Upper lobe of left lung (tissue), 4 donors: ENCODE measurements around the gene HHIP.

Source experiments
- EP300 ChIP-seq, 4 donors: sonication (generic); formaldehyde crosslinking; IDR thresholded peaks; one replicate each; pipeline ENCODE4 v1.5.1; 2017; ENCODE audit warnings: antibody characterized with exemption in 4 of 4, control low read depth in 2 of 4
- POLR2A ChIP-seq, 4 donors: fragments of 450-650 bp; IDR thresholded peaks; one replicate each; pipeline ENCODE4 v1.5.1; 2016 to 2017; ENCODE audit warnings: antibody characterized with exemption in 4 of 4, mild to moderate bottlenecking in 2 of 4
- POLR2AphosphoS5 ChIP-seq, 2 donors: sonication (generic); formaldehyde crosslinking; IDR thresholded peaks; one replicate each; pipeline ENCODE4 v1.5.1; 2017; ENCODE audit warnings: antibody characterized with exemption in 2 of 2
- TF ChIP-seq, protein P1 (sequence below), 6 experiments: fragments of 450-650 bp in 4 of 6; fragments of 200-600 bp in 2 of 6; sonication (generic) in 2 of 6; IDR thresholded peaks; one replicate each; pipeline ENCODE4 v1.5.1; 2016 to 2019; ENCODE audit warnings: antibody characterized with exemption in 6 of 6

DNA sequence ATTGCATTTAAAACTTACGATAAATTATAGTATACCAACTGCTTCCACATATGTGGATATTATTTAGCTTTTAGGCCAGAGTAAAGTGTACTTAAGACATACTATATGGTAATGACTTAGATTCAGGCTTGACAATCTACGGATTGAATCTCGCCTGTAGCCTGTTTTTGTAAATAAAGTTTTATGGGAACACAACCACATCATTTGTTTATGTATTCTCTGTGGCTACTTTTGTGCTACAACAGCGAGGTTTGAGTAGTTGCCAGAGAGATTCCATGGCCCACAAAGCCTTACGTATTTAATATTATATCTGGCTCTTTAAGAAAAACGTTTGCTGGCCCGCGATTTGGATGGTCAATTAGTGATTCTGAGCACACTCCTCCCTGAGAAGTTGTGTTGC lies 37.6 kb downstream of the HHIP start:
- TF ChIP-seq, protein P1, sequence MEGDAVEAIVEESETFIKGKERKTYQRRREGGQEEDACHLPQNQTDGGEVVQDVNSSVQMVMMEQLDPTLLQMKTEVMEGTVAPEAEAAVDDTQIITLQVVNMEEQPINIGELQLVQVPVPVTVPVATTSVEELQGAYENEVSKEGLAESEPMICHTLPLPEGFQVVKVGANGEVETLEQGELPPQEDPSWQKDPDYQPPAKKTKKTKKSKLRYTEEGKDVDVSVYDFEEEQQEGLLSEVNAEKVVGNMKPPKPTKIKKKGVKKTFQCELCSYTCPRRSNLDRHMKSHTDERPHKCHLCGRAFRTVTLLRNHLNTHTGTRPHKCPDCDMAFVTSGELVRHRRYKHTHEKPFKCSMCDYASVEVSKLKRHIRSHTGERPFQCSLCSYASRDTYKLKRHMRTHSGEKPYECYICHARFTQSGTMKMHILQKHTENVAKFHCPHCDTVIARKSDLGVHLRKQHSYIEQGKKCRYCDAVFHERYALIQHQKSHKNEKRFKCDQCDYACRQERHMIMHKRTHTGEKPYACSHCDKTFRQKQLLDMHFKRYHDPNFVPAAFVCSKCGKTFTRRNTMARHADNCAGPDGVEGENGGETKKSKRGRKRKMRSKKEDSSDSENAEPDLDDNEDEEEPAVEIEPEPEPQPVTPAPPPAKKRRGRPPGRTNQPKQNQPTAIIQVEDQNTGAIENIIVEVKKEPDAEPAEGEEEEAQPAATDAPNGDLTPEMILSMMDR (IDR thresholded peaks at IDR 0.05), result no peak
- TF ChIP-seq POLR2A (IDR thresholded peaks at IDR 0.05) (no peak), EP300 (IDR thresholded peaks at IDR 0.05) (no peak), POLR2AphosphoS5 (IDR thresholded peaks at IDR 0.05) (no peak)
